ENCODE data around the gene MN1. TPM values are rescaled to one million over a fixed set of nuclear protein-coding genes. Genes with fewer than 3 reads are reported as not detected.

The MN1 gene
- polyA plus RNA-seq, 4 donors, result 0.81 to 2.6 (median 2.1) TPM; not detected in 1

- H3K4me3 ChIP-seq (ENCODE audit: low read depth in 1 of 3, low read length in 3 of 3), result no peak overlapping the region
- FAIRE-seq, result no peak
- H3K27me3 ChIP-seq (ENCODE audit: control insufficient read depth in 3 of 3, insufficient read depth in 3 of 3, low read length in 3 of 3), result no peaks in the 10 kb centered on the region
- no peak overlapping the region for H3K27ac ChIP-seq (ENCODE audit: low read depth in 1 of 3, low read length in 2 of 3)
- no peaks in the 10 kb centered on the region for H3K36me3 ChIP-seq (ENCODE audit: control insufficient read depth in 3 of 3, insufficient read depth in 2 of 3, low read depth in 1 of 3, low read length in 3 of 3)
- WGBS, 3 donors, result 89 to 92% (median 90%) methylated on average over 20 of the region's 20 CpGs
- H3K4me1 ChIP-seq (ENCODE audit: control insufficient read depth in 3 of 3, insufficient read depth in 2 of 3, low read depth in 1 of 3, low read length in 2 of 3), result peaks cover 0 to 9% (median 0%) of the 10 kb centered on the region in 3 donors
- peaks cover 0 to 6% of the 10 kb centered on the region in 2 donors for H3K9me3 ChIP-seq (ENCODE audit: control insufficient read depth in 2 of 2, insufficient read depth in 1 of 2, low read depth in 1 of 2, low read length in 1 of 2)
- no peak for DNase-seq
Observed at GRCh38 chr22:27834364-27835185, 33.0 kb upstream of the MN1 start.

- DNase-seq, result no peak
- Histone ChIP-seq H3K9me3 (ENCODE audit: control insufficient read depth in 2 of 2, insufficient read depth in 1 of 2, low read depth in 1 of 2, low read length in 1 of 2) (peaks cover 0 to 6% of the 10 kb centered on the region in 2 donors), H3K4me1 (ENCODE audit: control insufficient read depth in 3 of 3, insufficient read depth in 2 of 3, low read depth in 1 of 3, low read length in 2 of 3) (peaks cover 0 to 9% (median 0%) of the 10 kb centered on the region in 3 donors), H3K36me3 (ENCODE audit: control insufficient read depth in 3 of 3, insufficient read depth in 2 of 3, low read depth in 1 of 3, low read length in 3 of 3) (no peaks in the 10 kb centered on the region), H3K27me3 (ENCODE audit: control insufficient read depth in 3 of 3, insufficient read depth in 3 of 3, low read length in 3 of 3) (no peaks in the 10 kb centered on the region), H3K4me3 (ENCODE audit: low read depth in 1 of 3, low read length in 3 of 3) (no peak overlapping the region), H3K27ac (ENCODE audit: low read depth in 1 of 3, low read length in 2 of 3) (no peak overlapping the region)
- FAIRE-seq, result no peak
- 44 to 100% (median 91%) methylated on average over 2 of the region's 2 CpGs for WGBS, 3 donors
Observed at GRCh38 chr22:27833803-27834202, 32.2 kb upstream of the MN1 start.

- Histone ChIP-seq H3K27ac (ENCODE audit: low read depth in 1 of 3, low read length in 2 of 3) (no peak overlapping the region), H3K27me3 (ENCODE audit: control insufficient read depth in 3 of 3, insufficient read depth in 3 of 3, low read length in 3 of 3) (no peaks in the 10 kb centered on the region), H3K4me1 (ENCODE audit: control insufficient read depth in 3 of 3, insufficient read depth in 2 of 3, low read depth in 1 of 3, low read length in 2 of 3) (peaks cover 0 to 9% (median 0%) of the 10 kb centered on the region in 3 donors), H3K9me3 (ENCODE audit: control insufficient read depth in 2 of 2, insufficient read depth in 1 of 2, low read depth in 1 of 2, low read length in 1 of 2) (peaks cover 0 to 3% of the 10 kb centered on the region in 2 donors), H3K4me3 (ENCODE audit: low read depth in 1 of 3, low read length in 3 of 3) (no peak overlapping the region), H3K36me3 (ENCODE audit: control insufficient read depth in 3 of 3, insufficient read depth in 2 of 3, low read depth in 1 of 3, low read length in 3 of 3) (no peaks in the 10 kb centered on the region)
- no peak for DNase-seq
- 92 to 94% (median 93%) methylated on average over 7 of the region's 7 CpGs for WGBS, 3 donors
- FAIRE-seq, result no peak
Observed at GRCh38 chr22:27832606-27833005, 31.1 kb upstream of the MN1 start.

GRCh38 chr22:27829620-27830019 lies 28.1 kb upstream of the MN1 start:
- no peaks in the 10 kb centered on the region for H3K36me3 ChIP-seq (ENCODE audit: control insufficient read depth in 3 of 3, insufficient read depth in 2 of 3, low read depth in 1 of 3, low read length in 3 of 3)
- no peak overlapping the region for H3K4me3 ChIP-seq (ENCODE audit: low read depth in 1 of 3, low read length in 3 of 3)
- no peak overlapping the region for H3K27ac ChIP-seq (ENCODE audit: low read depth in 1 of 3, low read length in 2 of 3)
- no peaks in the 10 kb centered on the region for H3K4me1 ChIP-seq (ENCODE audit: control insufficient read depth in 3 of 3, insufficient read depth in 2 of 3, low read depth in 1 of 3, low read length in 2 of 3)
- WGBS, 3 donors, result 88 to 90% (median 89%) methylated on average over 3 of the region's 3 CpGs
- peaks cover 0 to 6% of the 10 kb centered on the region in 2 donors for H3K9me3 ChIP-seq (ENCODE audit: control insufficient read depth in 2 of 2, insufficient read depth in 1 of 2, low read depth in 1 of 2, low read length in 1 of 2)
- H3K27me3 ChIP-seq (ENCODE audit: control insufficient read depth in 3 of 3, insufficient read depth in 3 of 3, low read length in 3 of 3), result no peaks in the 10 kb centered on the region
- no peak for DNase-seq
- FAIRE-seq, result no peak

GRCh38 chr22:27827604-27828587 lies 26.3 kb upstream of the MN1 start:
- FAIRE-seq, result no peak

GRCh38 chr22:27825174-27825573 lies 23.6 kb upstream of the MN1 start:
- no peak overlapping the region for H3K27ac ChIP-seq (ENCODE audit: low read depth in 1 of 3, low read length in 2 of 3)
- peaks cover 0 to 9% of the 10 kb centered on the region in 2 donors for H3K9me3 ChIP-seq (ENCODE audit: control insufficient read depth in 2 of 2, insufficient read depth in 1 of 2, low read depth in 1 of 2, low read length in 1 of 2)
- FAIRE-seq, result no peak
- H3K36me3 ChIP-seq (ENCODE audit: control insufficient read depth in 3 of 3, insufficient read depth in 2 of 3, low read depth in 1 of 3, low read length in 3 of 3), result no peaks in the 10 kb centered on the region
- 90 to 94% (median 92%) methylated on average over 6 of the region's 6 CpGs for WGBS, 3 donors
- H3K27me3 ChIP-seq (ENCODE audit: control insufficient read depth in 3 of 3, insufficient read depth in 3 of 3, low read length in 3 of 3), result no peaks in the 10 kb centered on the region
- H3K4me3 ChIP-seq (ENCODE audit: low read depth in 1 of 3, low read length in 3 of 3), result no peak overlapping the region
- no peaks in the 10 kb centered on the region for H3K4me1 ChIP-seq (ENCODE audit: control insufficient read depth in 3 of 3, insufficient read depth in 2 of 3, low read depth in 1 of 3, low read length in 2 of 3)
- DNase-seq, result no peak

More at GRCh38 chr22:27827604-27828587, 26.3 kb upstream of the MN1 start:
- Histone ChIP-seq H3K4me1 (ENCODE audit: control insufficient read depth in 3 of 3, insufficient read depth in 2 of 3, low read depth in 1 of 3, low read length in 2 of 3) (no peaks in the 10 kb centered on the region), H3K36me3 (ENCODE audit: control insufficient read depth in 3 of 3, insufficient read depth in 2 of 3, low read depth in 1 of 3, low read length in 3 of 3) (no peaks in the 10 kb centered on the region), H3K27ac (ENCODE audit: low read depth in 1 of 3, low read length in 2 of 3) (no peak overlapping the region), H3K27me3 (ENCODE audit: control insufficient read depth in 3 of 3, insufficient read depth in 3 of 3, low read length in 3 of 3) (no peaks in the 10 kb centered on the region), H3K4me3 (ENCODE audit: low read depth in 1 of 3, low read length in 3 of 3) (no peak overlapping the region), H3K9me3 (ENCODE audit: control insufficient read depth in 2 of 2, insufficient read depth in 1 of 2, low read depth in 1 of 2, low read length in 1 of 2) (peaks cover 0 to 9% of the 10 kb centered on the region in 2 donors)
- DNase-seq, result no peak
- WGBS, 3 donors, result 85 to 86% (median 85%) methylated on average over 23 of the region's 23 CpGs

- no peak overlapping the region for H3K4me3 ChIP-seq (ENCODE audit: low read depth in 1 of 3, low read length in 3 of 3)
- no peak for DNase-seq
- FAIRE-seq, result no peak
- no peaks in the 10 kb centered on the region for H3K4me1 ChIP-seq (ENCODE audit: control insufficient read depth in 3 of 3, insufficient read depth in 2 of 3, low read depth in 1 of 3, low read length in 2 of 3)
- H3K36me3 ChIP-seq (ENCODE audit: control insufficient read depth in 3 of 3, insufficient read depth in 2 of 3, low read depth in 1 of 3, low read length in 3 of 3), result no peaks in the 10 kb centered on the region
- H3K27ac ChIP-seq (ENCODE audit: low read depth in 1 of 3, low read length in 2 of 3), result no peak overlapping the region
- H3K9me3 ChIP-seq (ENCODE audit: control insufficient read depth in 2 of 2, insufficient read depth in 1 of 2, low read depth in 1 of 2, low read length in 1 of 2), result peaks cover 0 to 9% of the 10 kb centered on the region in 2 donors
- 61 to 100% (median 95%) methylated on average over 1 of the region's 1 CpG for WGBS, 3 donors
- H3K27me3 ChIP-seq (ENCODE audit: control insufficient read depth in 3 of 3, insufficient read depth in 3 of 3, low read length in 3 of 3), result no peaks in the 10 kb centered on the region
Observed at GRCh38 chr22:27823221-27823620, 21.7 kb upstream of the MN1 start.
